Measurements from ENCODE around the gene BECN2. TPM values are rescaled to one million over a fixed set of nuclear protein-coding genes. Genes with fewer than 3 reads are reported as not detected.

The BECN2 gene
- total RNA-seq, 4 donors from 2014 or later: not detected

- Histone ChIP-seq H3K36me3 (no peaks in the 10 kb centered on the region), H3K4me1 (no peaks in the 10 kb centered on the region), H3K4me3 (no peak overlapping the region), H3K27ac (no peak overlapping the region), H3K9me3 (peaks cover 0 to 6% (median 0%) of the 10 kb centered on the region in 3 donors), H3K27me3 (no peaks in the 10 kb centered on the region)
- ATAC-seq: no peak
- 43 to 72% methylated on average over 4 to 6 of the region's 7 CpGs for WGBS, 2 donors (ENCODE audit: low coverage in 1 of 2)
- TF ChIP-seq EP300 (IDR thresholded peaks at IDR 0.05): no peak
- TF ChIP-seq, protein P1, sequence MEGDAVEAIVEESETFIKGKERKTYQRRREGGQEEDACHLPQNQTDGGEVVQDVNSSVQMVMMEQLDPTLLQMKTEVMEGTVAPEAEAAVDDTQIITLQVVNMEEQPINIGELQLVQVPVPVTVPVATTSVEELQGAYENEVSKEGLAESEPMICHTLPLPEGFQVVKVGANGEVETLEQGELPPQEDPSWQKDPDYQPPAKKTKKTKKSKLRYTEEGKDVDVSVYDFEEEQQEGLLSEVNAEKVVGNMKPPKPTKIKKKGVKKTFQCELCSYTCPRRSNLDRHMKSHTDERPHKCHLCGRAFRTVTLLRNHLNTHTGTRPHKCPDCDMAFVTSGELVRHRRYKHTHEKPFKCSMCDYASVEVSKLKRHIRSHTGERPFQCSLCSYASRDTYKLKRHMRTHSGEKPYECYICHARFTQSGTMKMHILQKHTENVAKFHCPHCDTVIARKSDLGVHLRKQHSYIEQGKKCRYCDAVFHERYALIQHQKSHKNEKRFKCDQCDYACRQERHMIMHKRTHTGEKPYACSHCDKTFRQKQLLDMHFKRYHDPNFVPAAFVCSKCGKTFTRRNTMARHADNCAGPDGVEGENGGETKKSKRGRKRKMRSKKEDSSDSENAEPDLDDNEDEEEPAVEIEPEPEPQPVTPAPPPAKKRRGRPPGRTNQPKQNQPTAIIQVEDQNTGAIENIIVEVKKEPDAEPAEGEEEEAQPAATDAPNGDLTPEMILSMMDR (IDR thresholded peaks at IDR 0.05): no peak
Observed at GRCh38 chr1:241934866-241935265, 22.7 kb upstream of the BECN2 start.

- ATAC-seq: no peak
- H3K27me3 ChIP-seq: no peaks in the 10 kb centered on the region
- peaks cover 0 to 6% (median 0%) of the 10 kb centered on the region in 3 donors for H3K9me3 ChIP-seq
- H3K4me3 ChIP-seq: no peak overlapping the region
- no peaks in the 10 kb centered on the region for H3K36me3 ChIP-seq
- H3K27ac ChIP-seq: no peak overlapping the region
- 67 to 75% methylated on average over 1 of the region's 1 CpG for WGBS, 2 donors (ENCODE audit: low coverage in 1 of 2)
- H3K4me1 ChIP-seq: no peaks in the 10 kb centered on the region
- no peak for TF ChIP-seq EP300 (IDR thresholded peaks at IDR 0.05)
- TF ChIP-seq, protein P1 (IDR thresholded peaks at IDR 0.05): no peak
- no peak for TF ChIP-seq POLR2AphosphoS5 (IDR thresholded peaks at IDR 0.05)
- no peak for TF ChIP-seq POLR2A (IDR thresholded peaks at IDR 0.05)
Observed at GRCh38 chr1:241939798-241940197, 17.8 kb upstream of the BECN2 start.

DNA sequence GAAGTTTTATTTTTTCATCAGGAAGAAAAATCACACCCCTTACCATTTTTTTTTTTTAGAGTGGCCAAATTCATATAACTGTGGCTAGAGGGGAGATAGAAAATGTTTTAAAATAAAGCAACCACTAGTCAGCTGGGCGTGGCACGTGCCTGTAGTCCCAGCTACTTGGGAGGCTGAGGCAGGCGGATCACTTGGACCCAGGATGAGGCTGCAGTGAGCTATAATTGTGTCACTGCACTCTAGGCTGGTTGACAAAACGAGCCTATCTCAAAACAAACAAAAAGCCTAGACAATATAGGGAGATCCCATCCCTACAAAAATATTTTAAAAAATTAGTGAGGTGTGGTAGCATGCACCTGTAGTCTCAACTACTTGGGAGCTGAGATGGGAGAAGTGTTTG lies 14.8 kb upstream of the BECN2 start:
- no peaks in the 10 kb centered on the region for H3K4me1 ChIP-seq
- peaks cover 0 to 6% (median 0%) of the 10 kb centered on the region in 3 donors for H3K9me3 ChIP-seq
- no peaks in the 10 kb centered on the region for H3K27me3 ChIP-seq
- no peaks in the 10 kb centered on the region for H3K36me3 ChIP-seq
- no peak overlapping the region for H3K4me3 ChIP-seq
- TF ChIP-seq POLR2AphosphoS5 (IDR thresholded peaks at IDR 0.05) (no peak), POLR2A (IDR thresholded peaks at IDR 0.05) (no peak), EP300 (IDR thresholded peaks at IDR 0.05) (no peak)
- TF ChIP-seq, protein P1 (IDR thresholded peaks at IDR 0.05): no peak
- no peak for ATAC-seq
- 91% methylated on average over 4 of the region's 4 CpGs; no CpG with 5 or more reads in 1 of the 2 donors for WGBS, 2 donors (ENCODE audit: low coverage in 1 of 2)
- no peak overlapping the region for H3K27ac ChIP-seq

GRCh38 chr1:241944300-241944699 lies 13.3 kb upstream of the BECN2 start:
- H3K27ac ChIP-seq: no peak overlapping the region
- 81 to 100% methylated on average over 1 to 5 of the region's 5 CpGs for WGBS, 2 donors (ENCODE audit: low coverage in 1 of 2)
- no peaks in the 10 kb centered on the region for H3K9me3 ChIP-seq
- no peak for ATAC-seq
- H3K4me1 ChIP-seq: no peaks in the 10 kb centered on the region
- no peak for TF ChIP-seq POLR2AphosphoS5 (IDR thresholded peaks at IDR 0.05)
- no peak for TF ChIP-seq EP300 (IDR thresholded peaks at IDR 0.05)
- TF ChIP-seq POLR2A (IDR thresholded peaks at IDR 0.05): no peak
- TF ChIP-seq, protein P1 (IDR thresholded peaks at IDR 0.05): no peak
- H3K27me3 ChIP-seq: no peaks in the 10 kb centered on the region
- H3K36me3 ChIP-seq: no peaks in the 10 kb centered on the region
- H3K4me3 ChIP-seq: no peak overlapping the region

GRCh38 chr1:241947354-241947753 lies 10.2 kb upstream of the BECN2 start:
- Histone ChIP-seq H3K4me1 (no peaks in the 10 kb centered on the region), H3K36me3 (no peaks in the 10 kb centered on the region), H3K27me3 (no peaks in the 10 kb centered on the region), H3K9me3 (no peaks in the 10 kb centered on the region), H3K4me3 (no peak overlapping the region), H3K27ac (no peak overlapping the region)
- WGBS, 2 donors (ENCODE audit: low coverage in 1 of 2): 50 to 56% methylated on average over 1 to 5 of the region's 6 CpGs
- TF ChIP-seq POLR2A (IDR thresholded peaks at IDR 0.05) (no peak), POLR2AphosphoS5 (IDR thresholded peaks at IDR 0.05) (no peak), EP300 (IDR thresholded peaks at IDR 0.05) (no peak)
- TF ChIP-seq, protein P1 (IDR thresholded peaks at IDR 0.05): no peak
- ATAC-seq: no peak

All from gastroesophageal sphincter (tissue), 4 donors.